ENCODE measurements around the gene TUBAL3. TPM values are rescaled to one million over a fixed set of nuclear protein-coding genes. Genes with fewer than 3 reads are reported as not detected.

Gene TUBAL3
- total RNA-seq, 1 donor, result not detected

- TF ChIP-seq CTCF (IDR thresholded peaks at IDR 0.05; ENCODE audit: extremely low read depth, low read depth, low read length), result no peak
- Histone ChIP-seq H3K36me3 (ENCODE audit: insufficient read depth, low read length) (no peaks in the 10 kb centered on the region), H3K4me1 (ENCODE audit: insufficient read depth, low read length) (no peaks in the 10 kb centered on the region), H3K27me3 (ENCODE audit: insufficient read depth, low read length) (peaks cover 62% of the 10 kb centered on the region), H3K27ac (ENCODE audit: low read depth, low read length) (no peak overlapping the region), H4K20me1 (ENCODE audit: insufficient read depth, low read length) (no peaks in the 10 kb centered on the region), H3K9me3 (ENCODE audit: low read depth, low read length) (no peaks in the 10 kb centered on the region), H3K79me2 (ENCODE audit: insufficient read depth, low read length) (no peaks in the 10 kb centered on the region), H3K4me2 (ENCODE audit: insufficient read depth, low read length) (no peak overlapping the region), H2AFZ (ENCODE audit: low read length) (no peak overlapping the region), H3K4me3 (ENCODE audit: insufficient read depth, low read length) (no peak overlapping the region)
- no peak for DNase-seq (ENCODE audit: insufficient read length, low spot score, missing footprints)
These were observed 41.8 kb downstream of the TUBAL3 start for GRCh38 chr10:5362873-5363272.

- Histone ChIP-seq H3K4me3 (ENCODE audit: insufficient read depth, low read length) (no peak overlapping the region), H3K36me3 (ENCODE audit: insufficient read depth, low read length) (no peaks in the 10 kb centered on the region), H3K79me2 (ENCODE audit: insufficient read depth, low read length) (no peaks in the 10 kb centered on the region), H3K4me2 (ENCODE audit: insufficient read depth, low read length) (no peak overlapping the region), H4K20me1 (ENCODE audit: insufficient read depth, low read length) (no peaks in the 10 kb centered on the region), H3K27ac (ENCODE audit: low read depth, low read length) (no peak overlapping the region), H3K9me3 (ENCODE audit: low read depth, low read length) (no peaks in the 10 kb centered on the region), H3K4me1 (ENCODE audit: insufficient read depth, low read length) (no peaks in the 10 kb centered on the region), H2AFZ (ENCODE audit: low read length) (no peak overlapping the region), H3K27me3 (ENCODE audit: insufficient read depth, low read length) (peaks cover 59% of the 10 kb centered on the region)
- DNase-seq (ENCODE audit: insufficient read length, low spot score, missing footprints), result no peak
- no peak for TF ChIP-seq CTCF (IDR thresholded peaks at IDR 0.05; ENCODE audit: extremely low read depth, low read depth, low read length)
These were observed 42.7 kb downstream of the TUBAL3 start for GRCh38 chr10:5361966-5362365.

- H3K9me3 ChIP-seq (ENCODE audit: low read depth, low read length), result no peaks in the 10 kb centered on the region
- H3K4me1 ChIP-seq (ENCODE audit: insufficient read depth, low read length), result no peaks in the 10 kb centered on the region
- peaks cover 49% of the 10 kb centered on the region for H3K27me3 ChIP-seq (ENCODE audit: insufficient read depth, low read length)
- H3K27ac ChIP-seq (ENCODE audit: low read depth, low read length), result no peak overlapping the region
- H2AFZ ChIP-seq (ENCODE audit: low read length), result no peak overlapping the region
- H3K36me3 ChIP-seq (ENCODE audit: insufficient read depth, low read length), result no peaks in the 10 kb centered on the region
- no peaks in the 10 kb centered on the region for H4K20me1 ChIP-seq (ENCODE audit: insufficient read depth, low read length)
- no peak overlapping the region for H3K4me2 ChIP-seq (ENCODE audit: insufficient read depth, low read length)
- no peaks in the 10 kb centered on the region for H3K79me2 ChIP-seq (ENCODE audit: insufficient read depth, low read length)
- no peak for TF ChIP-seq CTCF (IDR thresholded peaks at IDR 0.05; ENCODE audit: extremely low read depth, low read depth, low read length)
- DNase-seq (ENCODE audit: insufficient read length, low spot score, missing footprints), result no peak
- H3K4me3 ChIP-seq (ENCODE audit: insufficient read depth, low read length), result no peak overlapping the region
These were observed 44.2 kb downstream of the TUBAL3 start for GRCh38 chr10:5360318-5360915.

- Histone ChIP-seq H3K4me3 (ENCODE audit: insufficient read depth, low read length) (no peak overlapping the region), H3K36me3 (ENCODE audit: insufficient read depth, low read length) (no peaks in the 10 kb centered on the region), H3K27me3 (ENCODE audit: insufficient read depth, low read length) (peaks cover 37% of the 10 kb centered on the region), H3K9me3 (ENCODE audit: low read depth, low read length) (no peaks in the 10 kb centered on the region), H3K79me2 (ENCODE audit: insufficient read depth, low read length) (no peaks in the 10 kb centered on the region), H4K20me1 (ENCODE audit: insufficient read depth, low read length) (no peaks in the 10 kb centered on the region), H2AFZ (ENCODE audit: low read length) (no peak overlapping the region), H3K27ac (ENCODE audit: low read depth, low read length) (no peak overlapping the region), H3K4me1 (ENCODE audit: insufficient read depth, low read length) (no peaks in the 10 kb centered on the region), H3K4me2 (ENCODE audit: insufficient read depth, low read length) (no peak overlapping the region)
- no peak for TF ChIP-seq CTCF (IDR thresholded peaks at IDR 0.05; ENCODE audit: extremely low read depth, low read depth, low read length)
- DNase-seq (ENCODE audit: insufficient read length, low spot score, missing footprints), result no peak
These were observed 48.3 kb downstream of the TUBAL3 start for GRCh38 chr10:5356302-5356763.
